HEK293 (cell line): ENCODE measurements around the gene PTGIR.

Experiments
- CTCF ChIA-PET: fragments of 350-600 bp; formaldehyde crosslinking; extraction: SDS; loops from one replicate; lab custom pipeline; 2021; ENCODE audit warnings: antibody characterized with exemption; lab: Yijun Ruan, JAX
- POLR2A ChIA-PET: fragments of 300-600 bp; formaldehyde crosslinking; extraction: SDS; loops from one replicate; lab custom pipeline; 2020; ENCODE audit warnings: antibody characterized with exemption, inconsistent platforms; lab: Yijun Ruan, JAX
- H3K27ac ChIP-seq: fragments of 200-500 bp; sonication (Bioruptor generic); 2 replicates; pipeline ENCODE4 v1.5.1; 2014; ENCODE audit warnings: low read depth, low read length, control low read depth, inconsistent platforms; ENCODE audit errors: extremely low read depth
- H3K36me3 ChIP-seq, 2 experiments: fragments of 200-500 bp in 1 of 2; sonication (Bioruptor generic) in 1 of 2; 1 replicate in 1 of 2; 2 replicates in 1 of 2; pipeline ENCODE4 v1.5.1; 2014 to 2017; ENCODE audit warnings: inconsistent platforms in 2 of 2, low read length in 2 of 2; ENCODE audit not compliant: control insufficient read depth in 2 of 2, insufficient read depth in 1 of 2
- H3K4me1 ChIP-seq: fragments of 200-500 bp; sonication (Bioruptor generic); 2 replicates; pipeline ENCODE4 v1.5.1; 2014; ENCODE audit warnings: mild to moderate bottlenecking, low read length, inconsistent platforms; ENCODE audit not compliant: control insufficient read depth, insufficient read depth
- H3K4me3 ChIP-seq: 2 replicates; pipeline ENCODE4 v1.5.1; 2011; ENCODE audit warnings: low read depth, mild to moderate bottlenecking, control low read depth, low read length, moderate library complexity
- H3K9me3 ChIP-seq: fragments of 200-500 bp; sonication (Bioruptor generic); 2 replicates; pipeline ENCODE4 v1.5.1; 2014; ENCODE audit warnings: low read depth, low read length, inconsistent platforms; ENCODE audit not compliant: control insufficient read depth, insufficient read depth
- HOXC10 ChIP-seq: sonication (generic); formaldehyde crosslinking; IDR thresholded peaks from 2 replicates; pipeline ENCODE4 v1.8.1; 2023; ENCODE audit warnings: mild to moderate bottlenecking, missing genetic modification reagents
- PRDM1 ChIP-seq: fragments of 450-650 bp; formaldehyde crosslinking; IDR thresholded peaks from 2 replicates; pipeline ENCODE4; 2016; ENCODE audit warnings: missing biosample characterization, missing genetic modification characterization
- REPIN1 ChIP-seq: fragments of 450-650 bp; formaldehyde crosslinking; IDR thresholded peaks from 2 replicates; pipeline ENCODE4 v1.5.1; 2017; ENCODE audit warnings: missing biosample characterization, missing genetic modification characterization, low read depth
- SALL2 ChIP-seq: fragments of 450-650 bp; formaldehyde crosslinking; IDR thresholded peaks from 2 replicates; pipeline ENCODE4 v1.5.0; 2017; ENCODE audit warnings: missing biosample characterization, mild to moderate bottlenecking, missing genetic modification characterization, borderline replicate concordance
- SETDB1 ChIP-seq: IDR thresholded peaks from one replicate; pipeline ENCODE4 v1.6.1; 2017; ENCODE audit warnings: mild to moderate bottlenecking, low read length, moderate library complexity, mixed read lengths; ENCODE audit not compliant: insufficient read length
- ZNF112 ChIP-seq: fragments of 450-650 bp; formaldehyde crosslinking; IDR thresholded peaks from 2 replicates; pipeline ENCODE4 v1.5.0; 2017; ENCODE audit warnings: missing biosample characterization, missing genetic modification characterization
- ZNF311 ChIP-seq: fragments of 450-650 bp; formaldehyde crosslinking; IDR thresholded peaks from 2 replicates; pipeline ENCODE4 v1.5.1; 2017; ENCODE audit warnings: missing biosample characterization, missing genetic modification characterization, borderline replicate concordance
- ZNF341 ChIP-seq: fragments of 450-650 bp; formaldehyde crosslinking; IDR thresholded peaks from 2 replicates; pipeline ENCODE4; 2016; ENCODE audit warnings: low read depth, missing biosample characterization, missing genetic modification characterization
- ZNF362 ChIP-seq: fragments of 450-650 bp; formaldehyde crosslinking; IDR thresholded peaks from 2 replicates; pipeline ENCODE4 v1.5.1; 2016; ENCODE audit warnings: missing biosample characterization, missing genetic modification characterization
- ZNF37A ChIP-seq: fragments of 450-650 bp; IDR thresholded peaks from 2 replicates; pipeline ENCODE4 v1.5.1; 2018; ENCODE audit warnings: missing biosample characterization, missing genetic modification characterization
- ZNF398 ChIP-seq: fragments of 450-650 bp; formaldehyde crosslinking; IDR thresholded peaks from 2 replicates; pipeline ENCODE4 v1.5.1; 2017; ENCODE audit warnings: missing biosample characterization, missing genetic modification characterization
- ZNF423 ChIP-seq: fragments of 450-650 bp; formaldehyde crosslinking; IDR thresholded peaks from 2 replicates; pipeline ENCODE4 v1.5.1; 2016; ENCODE audit warnings: missing biosample characterization, missing genetic modification characterization
- ZNF521 ChIP-seq: fragments of 450-650 bp; formaldehyde crosslinking; IDR thresholded peaks from 2 replicates; pipeline ENCODE4 v1.5.1; 2017; ENCODE audit warnings: missing biosample characterization, mild to moderate bottlenecking, missing genetic modification characterization
- ZNF555 ChIP-seq: fragments of 450-650 bp; formaldehyde crosslinking; conservative IDR thresholded peaks from 2 replicates; pipeline ENCODE4 v1.5.1; 2017; ENCODE audit warnings: missing biosample characterization, mild to moderate bottlenecking, missing genetic modification characterization, inconsistent platforms
- ZNF704 ChIP-seq: fragments of 450-650 bp; formaldehyde crosslinking; IDR thresholded peaks from 2 replicates; pipeline ENCODE4 v1.5.1; 2016; ENCODE audit warnings: missing biosample characterization, missing genetic modification characterization
- TF ChIP-seq, protein P1 (sequence below): fragments of 450-650 bp; formaldehyde crosslinking; IDR thresholded peaks from 2 replicates; pipeline ENCODE4 v1.5.1; 2016; ENCODE audit warnings: missing biosample characterization, missing genetic modification characterization
- TF ChIP-seq, protein P2 (sequence below): fragments of 450-650 bp; formaldehyde crosslinking; IDR thresholded peaks from 2 replicates; pipeline ENCODE4 v1.5.1; 2016; ENCODE audit warnings: missing biosample characterization, missing genetic modification characterization
- TF ChIP-seq, protein P3 (sequence below): fragments of 450-650 bp; formaldehyde crosslinking; IDR thresholded peaks from 2 replicates; pipeline ENCODE4 v1.5.1; 2016; ENCODE audit warnings: missing biosample characterization, missing genetic modification characterization

The PTGIR gene

GRCh38 chr19:46633130-46633529 is 8.2 kb upstream of the PTGIR start:
- ChIA-PET POLR2A (interaction anchor here (0.5 to 1.2 kb wide), 2 partner anchors 26 to 426 kb away, joined by 3 to 7 read pairs; no protein-coding TSS in a partner anchor), CTCF (interaction anchor here (0.6 to 6.9 kb wide), 10 partner anchors 10 to 592 kb away, joined by 3 to 95 read pairs (median 4); partner anchors contain the start of genes DACT3 and IGFL4)
- H3K4me1 ChIP-seq = peaks cover 3% of the 10 kb centered on the region; the same call in 1 of the 2 replicates
- no peak overlapping the region for H3K4me3 ChIP-seq
- TF ChIP-seq ZNF398 (tag by site-specific recombination) (no peak), SALL2 (no peak), HOXC10 (CRISPR knock-in tag) (no peak), ZNF112 (tag by site-specific recombination) (no peak), ZNF555 (tag by site-specific recombination) (no peak), ZNF37A (tag by site-specific recombination) (no peak), ZNF362 (tag by site-specific recombination) (no peak), ZNF423 (no peak), ZNF311 (tag by site-specific recombination) (no peak), REPIN1 (tag by site-specific recombination) (no peak), SETDB1 (no peak), PRDM1 (tag by site-specific recombination) (no peak), ZNF521 (tag by site-specific recombination) (no peak), ZNF341 (no peak), ZNF704 (tag by site-specific recombination) (no peak)
- TF ChIP-seq, protein P1, sequence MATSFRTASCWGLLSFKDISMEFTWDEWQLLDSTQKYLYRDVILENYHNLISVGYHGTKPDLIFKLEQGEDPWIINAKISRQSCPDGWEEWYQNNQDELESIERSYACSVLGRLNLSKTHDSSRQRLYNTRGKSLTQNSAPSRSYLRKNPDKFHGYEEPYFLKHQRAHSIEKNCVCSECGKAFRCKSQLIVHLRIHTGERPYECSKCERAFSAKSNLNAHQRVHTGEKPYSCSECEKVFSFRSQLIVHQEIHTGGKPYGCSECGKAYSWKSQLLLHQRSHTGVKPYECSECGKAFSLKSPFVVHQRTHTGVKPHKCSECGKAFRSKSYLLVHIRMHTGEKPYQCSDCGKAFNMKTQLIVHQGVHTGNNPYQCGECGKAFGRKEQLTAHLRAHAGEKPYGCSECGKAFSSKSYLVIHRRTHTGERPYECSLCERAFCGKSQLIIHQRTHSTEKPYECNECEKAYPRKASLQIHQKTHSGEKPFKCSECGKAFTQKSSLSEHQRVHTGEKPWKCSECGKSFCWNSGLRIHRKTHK (tag by site-specific recombination) = no peak
- TF ChIP-seq, protein P2, sequence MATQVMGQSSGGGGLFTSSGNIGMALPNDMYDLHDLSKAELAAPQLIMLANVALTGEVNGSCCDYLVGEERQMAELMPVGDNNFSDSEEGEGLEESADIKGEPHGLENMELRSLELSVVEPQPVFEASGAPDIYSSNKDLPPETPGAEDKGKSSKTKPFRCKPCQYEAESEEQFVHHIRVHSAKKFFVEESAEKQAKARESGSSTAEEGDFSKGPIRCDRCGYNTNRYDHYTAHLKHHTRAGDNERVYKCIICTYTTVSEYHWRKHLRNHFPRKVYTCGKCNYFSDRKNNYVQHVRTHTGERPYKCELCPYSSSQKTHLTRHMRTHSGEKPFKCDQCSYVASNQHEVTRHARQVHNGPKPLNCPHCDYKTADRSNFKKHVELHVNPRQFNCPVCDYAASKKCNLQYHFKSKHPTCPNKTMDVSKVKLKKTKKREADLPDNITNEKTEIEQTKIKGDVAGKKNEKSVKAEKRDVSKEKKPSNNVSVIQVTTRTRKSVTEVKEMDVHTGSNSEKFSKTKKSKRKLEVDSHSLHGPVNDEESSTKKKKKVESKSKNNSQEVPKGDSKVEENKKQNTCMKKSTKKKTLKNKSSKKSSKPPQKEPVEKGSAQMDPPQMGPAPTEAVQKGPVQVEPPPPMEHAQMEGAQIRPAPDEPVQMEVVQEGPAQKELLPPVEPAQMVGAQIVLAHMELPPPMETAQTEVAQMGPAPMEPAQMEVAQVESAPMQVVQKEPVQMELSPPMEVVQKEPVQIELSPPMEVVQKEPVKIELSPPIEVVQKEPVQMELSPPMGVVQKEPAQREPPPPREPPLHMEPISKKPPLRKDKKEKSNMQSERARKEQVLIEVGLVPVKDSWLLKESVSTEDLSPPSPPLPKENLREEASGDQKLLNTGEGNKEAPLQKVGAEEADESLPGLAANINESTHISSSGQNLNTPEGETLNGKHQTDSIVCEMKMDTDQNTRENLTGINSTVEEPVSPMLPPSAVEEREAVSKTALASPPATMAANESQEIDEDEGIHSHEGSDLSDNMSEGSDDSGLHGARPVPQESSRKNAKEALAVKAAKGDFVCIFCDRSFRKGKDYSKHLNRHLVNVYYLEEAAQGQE (tag by site-specific recombination) = no peak
- TF ChIP-seq, protein P3, sequence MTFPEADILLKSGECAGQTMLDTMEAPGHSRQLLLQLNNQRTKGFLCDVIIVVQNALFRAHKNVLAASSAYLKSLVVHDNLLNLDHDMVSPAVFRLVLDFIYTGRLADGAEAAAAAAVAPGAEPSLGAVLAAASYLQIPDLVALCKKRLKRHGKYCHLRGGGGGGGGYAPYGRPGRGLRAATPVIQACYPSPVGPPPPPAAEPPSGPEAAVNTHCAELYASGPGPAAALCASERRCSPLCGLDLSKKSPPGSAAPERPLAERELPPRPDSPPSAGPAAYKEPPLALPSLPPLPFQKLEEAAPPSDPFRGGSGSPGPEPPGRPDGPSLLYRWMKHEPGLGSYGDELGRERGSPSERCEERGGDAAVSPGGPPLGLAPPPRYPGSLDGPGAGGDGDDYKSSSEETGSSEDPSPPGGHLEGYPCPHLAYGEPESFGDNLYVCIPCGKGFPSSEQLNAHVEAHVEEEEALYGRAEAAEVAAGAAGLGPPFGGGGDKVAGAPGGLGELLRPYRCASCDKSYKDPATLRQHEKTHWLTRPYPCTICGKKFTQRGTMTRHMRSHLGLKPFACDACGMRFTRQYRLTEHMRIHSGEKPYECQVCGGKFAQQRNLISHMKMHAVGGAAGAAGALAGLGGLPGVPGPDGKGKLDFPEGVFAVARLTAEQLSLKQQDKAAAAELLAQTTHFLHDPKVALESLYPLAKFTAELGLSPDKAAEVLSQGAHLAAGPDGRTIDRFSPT (tag by site-specific recombination) = no peak
- H3K9me3 ChIP-seq = no peaks in the 10 kb centered on the region
- H3K36me3 ChIP-seq = no peaks in the 10 kb centered on the region
- no peak overlapping the region for H3K27ac ChIP-seq
